Choroid plexus epithelial cell (primary cell): Measurements from ENCODE around the gene GIGYF1.
"Not testable (repeated sequence)": the region's sequence is repeated elsewhere in the genome, so short reads cannot be mapped to it uniquely, and the experiment has no call there.

ENCODE experiments used
- DNase-seq: peaks from one replicate; pipeline ENCODE4 v3.0.0-alpha.2; 2010; ENCODE audit warnings: low read depth
- H3K4me3 ChIP-seq: 2 replicates; pipeline ENCODE4 v1.5.1; 2011; ENCODE audit warnings: low read depth, mild to moderate bottlenecking, control low read depth, low read length, moderate library complexity
- CTCF ChIP-seq: conservative IDR thresholded peaks from 2 replicates; pipeline ENCODE4 v1.5.1; 2011; ENCODE audit warnings: low read depth, mild to moderate bottlenecking, control low read depth, inconsistent platforms, low read length, moderate library complexity

The GIGYF1 gene

DNA sequence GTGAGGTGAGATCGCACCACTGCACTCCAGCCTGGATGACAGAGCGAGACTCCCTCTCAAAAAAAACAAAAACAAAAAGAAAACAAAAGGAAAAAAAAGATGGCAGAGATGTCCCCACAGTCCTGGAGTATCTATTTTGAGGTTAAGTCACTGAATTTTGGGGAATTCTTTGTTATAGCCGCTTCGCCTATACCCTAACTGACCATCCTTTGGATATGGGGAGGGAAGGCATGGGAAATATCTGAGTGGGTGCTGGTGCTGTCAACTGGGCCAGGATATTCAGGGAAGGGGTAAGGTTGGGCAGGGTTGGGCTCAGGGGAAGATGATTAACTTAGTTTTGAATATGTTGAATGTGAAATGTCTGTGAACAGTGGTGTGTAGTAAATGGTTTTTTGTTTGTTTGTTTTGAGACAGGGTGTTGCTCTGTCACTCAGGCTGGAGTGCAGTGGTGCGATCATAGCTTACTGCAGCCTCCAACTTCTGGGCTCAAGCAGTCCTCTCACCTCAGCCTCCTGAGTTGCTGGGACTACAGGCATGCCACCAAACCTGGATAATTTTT, 28.8 kb downstream of the GIGYF1 start:
- no peak overlapping the region for H3K4me3 ChIP-seq
- DNase-seq = no peak
- no peak for TF ChIP-seq CTCF

GRCh38 chr7:100662194-100662776, 31.8 kb downstream of the GIGYF1 start:
- H3K4me3 ChIP-seq, DNase-seq: not testable (repeated sequence)

- DNase-seq = peak; percentile 39
- H3K4me3 ChIP-seq = no peak within 1 kb of the TSS
Measured at GRCh38 chr7:100655908-100656674, 38.0 kb downstream of the GIGYF1 start, which contains the start of gene ACTL6B. TSS of gene ACTL6B (minus strand) at chr7:100656448. CDS start at chr7:100656354, 94 bp downstream.

GRCh38 chr7:100654908-100655831, 38.9 kb downstream of the GIGYF1 start:
- no peak for DNase-seq
- no peak for TF ChIP-seq CTCF
- no peak overlapping the region for H3K4me3 ChIP-seq

More at GRCh38 chr7:100655908-100656674, 38.0 kb downstream of the GIGYF1 start, which contains the start of gene ACTL6B:
- TF ChIP-seq CTCF = no peak

DNA sequence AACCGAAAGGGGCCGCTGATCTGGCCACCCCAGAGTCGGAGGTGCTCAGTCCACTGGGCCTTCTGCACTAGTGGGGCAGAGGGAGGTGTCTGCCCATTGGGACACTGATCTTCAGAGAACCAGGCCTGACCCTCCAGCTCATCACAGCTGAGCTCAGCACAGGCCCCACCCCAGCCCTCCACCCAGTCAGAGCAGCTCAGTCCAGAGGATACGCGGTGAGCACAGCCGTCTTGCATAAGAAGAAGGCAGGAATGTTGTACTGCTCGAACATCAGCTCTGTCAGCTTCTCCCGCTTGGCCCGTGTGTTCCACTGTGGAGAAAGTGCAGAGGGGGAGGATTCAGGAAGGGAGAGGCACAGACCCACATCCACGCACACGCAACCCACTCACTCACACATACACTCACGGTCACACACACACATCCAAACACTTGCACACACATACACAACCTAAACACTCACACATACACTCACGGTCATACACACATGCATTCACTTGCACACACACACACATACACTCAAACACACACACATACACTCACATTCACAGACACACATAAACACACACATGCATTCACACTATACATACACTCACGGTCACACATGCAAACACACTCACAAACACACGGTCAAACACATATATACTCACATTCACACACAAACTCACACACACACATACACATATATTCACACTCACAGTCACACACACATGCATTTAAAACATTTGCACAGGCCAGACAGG, 44.1 kb downstream of the GIGYF1 start:
- H3K4me3 ChIP-seq = no peak overlapping the region
- DNase-seq = peak; percentile 31
- TF ChIP-seq CTCF = no peak

GRCh38 chr7:100642534-100642907, 51.5 kb downstream of the GIGYF1 start:
- TF ChIP-seq CTCF = no peak
- DNase-seq = no peak
- no peak overlapping the region for H3K4me3 ChIP-seq
